SK-N-SH (cell line): ENCODE data around the gene SNCAIP. TPM values are rescaled to one million over a fixed set of nuclear protein-coding genes. Genes with fewer than 3 reads are reported as not detected.

Experiments used
- CTCF ChIA-PET: fragments of 300-600, 350-600 bp; formaldehyde crosslinking; extraction: SDS; loops from one replicate; lab custom pipeline; 2021; lab: Yijun Ruan, JAX
- POLR2A ChIA-PET: fragments of 350-600 bp; sonication (Branson Sonifier 250); formaldehyde crosslinking; extraction: SDS; loops from one replicate; lab custom pipeline; 2020; ENCODE audit warnings: antibody characterized with exemption, inconsistent platforms; lab: Yijun Ruan, JAX
- DNase-seq: peaks from one replicate; pipeline ENCODE4 v3.0.0; 2012
- H2AFZ ChIP-seq: fragments of 200-600 bp; sonication (generic); 2 replicates; pipeline ENCODE4 v1.8.1; 2016; ENCODE audit warnings: antibody characterized with exemption, mild to moderate bottlenecking, low read depth
- H3F3A ChIP-seq: fragments of 200-600 bp; sonication (generic); replicated peaks from 2 replicates; pipeline ENCODE3; 2016; ENCODE audit warnings: antibody characterized with exemption, mild to moderate bottlenecking; ENCODE audit not compliant: insufficient read depth
- H3K27ac ChIP-seq, 2 experiments: fragments of 200-500 bp in 1 of 2; fragments of 200-600 bp in 1 of 2; sonication (Bioruptor generic) in 1 of 2; sonication (generic), shearing (Covaris generic) in 1 of 2; 2 replicates each; pipeline versions ENCODE4 v1.5.1 to v1.6.1; 2014 to 2016; ENCODE audit warnings: low read depth in 2 of 2, inconsistent platforms in 1 of 2, low read length in 1 of 2, mild to moderate bottlenecking in 1 of 2, mixed read lengths in 1 of 2
- H3K27me3 ChIP-seq: fragments of 200-600 bp; sonication (generic), shearing (Covaris generic); 2 replicates; pipeline ENCODE4 v1.6.1; 2016; ENCODE audit warnings: mixed run types; ENCODE audit not compliant: insufficient read depth
- H3K36me3 ChIP-seq, 2 experiments: fragments of 200-500 bp in 1 of 2; fragments of 200-600 bp in 1 of 2; sonication (Bioruptor generic) in 1 of 2; sonication (generic) in 1 of 2; replicated peaks in 1 of 2; 2 replicates each; pipeline versions ENCODE3 to v1.5.1; 2014 to 2016; ENCODE audit warnings: low read length in 1 of 2, mild to moderate bottlenecking in 1 of 2; ENCODE audit not compliant: insufficient read depth in 2 of 2, control insufficient read depth in 1 of 2
- H3K4me1 ChIP-seq, 2 experiments: fragments of 200-500 bp in 1 of 2; fragments of 200-600 bp in 1 of 2; sonication (Bioruptor generic) in 1 of 2; sonication (generic), shearing (Covaris generic) in 1 of 2; 2 replicates each; pipeline versions ENCODE4 v1.5.1 to v1.6.1; 2014 to 2016; ENCODE audit warnings: low read depth in 1 of 2, low read length in 1 of 2, mixed run types in 1 of 2; ENCODE audit not compliant: insufficient read depth in 2 of 2, control insufficient read depth in 1 of 2
- H3K4me2 ChIP-seq: fragments of 200-600 bp; sonication (generic), shearing (Covaris generic); 2 replicates; pipeline ENCODE4 v1.6.1; 2017; ENCODE audit warnings: mixed run types
- H3K4me3 ChIP-seq, 2 experiments: fragments of 200-500 bp in 1 of 2; fragments of 200-600 bp in 1 of 2; sonication (Bioruptor generic) in 1 of 2; sonication (generic), shearing (Covaris generic) in 1 of 2; 2 replicates each; pipeline versions ENCODE4 v1.5.1 to v1.8.1; 2014 to 2016; ENCODE audit warnings: low read depth in 2 of 2, inconsistent platforms in 1 of 2, low read length in 1 of 2, mild to moderate bottlenecking in 1 of 2, mixed read lengths in 1 of 2, moderate library complexity in 1 of 2
- H3K79me2 ChIP-seq: fragments of 200-600 bp; sonication (generic); 2 replicates; pipeline ENCODE4 v1.8.1; 2017; ENCODE audit warnings: mild to moderate bottlenecking; ENCODE audit not compliant: insufficient read depth
- H3K9ac ChIP-seq: fragments of 200-600 bp; sonication (generic); 2 replicates; pipeline ENCODE4 v1.6.1; 2017; ENCODE audit warnings: mixed run types
- H3K9me2 ChIP-seq: fragments of 200-600 bp; sonication (generic); 2 replicates; pipeline ENCODE4 v1.6.1; 2017; ENCODE audit warnings: mixed run types
- H3K9me3 ChIP-seq: fragments of 200-600 bp; sonication (generic); 2 replicates; pipeline ENCODE4 v1.6.1; 2017; ENCODE audit warnings: mixed run types, mild to moderate bottlenecking, moderate library complexity
- H4K20me1 ChIP-seq: fragments of 200-600 bp; sonication (generic); 2 replicates; pipeline ENCODE4 v1.6.1; 2017; ENCODE audit warnings: mild to moderate bottlenecking, mixed run types; ENCODE audit not compliant: insufficient read depth
- CHD2 ChIP-seq: fragments of 150-350 bp; IDR thresholded peaks from 2 replicates; pipeline ENCODE4 v1.6.1; 2018; ENCODE audit warnings: low read length; ENCODE audit not compliant: partially characterized antibody
- EZH2phosphoT487 ChIP-seq: fragments of 200-600 bp; sonication (generic); IDR thresholded peaks from 2 replicates; pipeline ENCODE4 v1.6.1; 2017; ENCODE audit warnings: low read depth, mixed run types, mild to moderate bottlenecking, antibody characterized with exemption, moderate library complexity, borderline replicate concordance
- FOXJ3 ChIP-seq: sonication (generic); formaldehyde crosslinking; IDR thresholded peaks from 2 replicates; pipeline ENCODE4 v1.5.1; 2020; ENCODE audit warnings: mild to moderate bottlenecking, missing genetic modification reagents
- GABPA ChIP-seq: IDR thresholded peaks from 2 replicates; pipeline ENCODE4 v1.4.0; 2012; ENCODE audit warnings: low read depth, mild to moderate bottlenecking
- PBX3 ChIP-seq: IDR thresholded peaks from 2 replicates; pipeline ENCODE4; 2012
- POLR2AphosphoS5 ChIP-seq: IDR thresholded peaks from 2 replicates; pipeline ENCODE4 v1.6.1; 2012; ENCODE audit warnings: low read depth, low read length
- RAD21 ChIP-seq: IDR thresholded peaks from 2 replicates; pipeline ENCODE4 v1.6.1; 2012; ENCODE audit warnings: mild to moderate bottlenecking, low read length
- RCOR1 ChIP-seq: fragments of 150-350 bp; IDR thresholded peaks from 2 replicates; pipeline ENCODE4 v1.6.1; 2017; ENCODE audit warnings: antibody characterized with exemption, low read length
- SMC3 ChIP-seq: IDR thresholded peaks from 2 replicates; pipeline ENCODE4 v1.6.1; 2012; ENCODE audit warnings: low read depth, low read length, improper control_type of control experiment
- WGBS: methylation state at CpG from one replicate; pipeline ENCODE4 v1.1.6; 2017; ENCODE audit warnings: low lambda C conversion rate; 5-methylcytosine and 5-hydroxymethylcytosine counted together
- polyA plus RNA-seq, 3 experiments: library from polyadenylated mRNA; depleted of rRNA; stranded (reverse); fragments of >200 nt; gene quantifications; 2 replicates each; pipeline ENCODE4 v1.2.3, GENCODE V29; 2012

Gene SNCAIP
- polyA plus RNA-seq, 1 of the 3 experiments (the other 2 are of a cell fraction), result not detected

GRCh38 chr5:122464191-122464590 lies 152.2 kb downstream of the SNCAIP start (continued):
- TF ChIP-seq GABPA (no peak), POLR2AphosphoS5 (no peak)
- TF ChIP-seq, all 33 proteins: peak for 0

- H3K27me3 ChIP-seq, result no peaks in the 10 kb centered on the region
- POLR2A ChIA-PET, result no interaction called here
- H3K9me3 ChIP-seq, result no peaks in the 10 kb centered on the region
- TF ChIP-seq CHD2 (no peak), PBX3 (no peak), EZH2phosphoT487 (no peak), RCOR1 (no peak), FOXJ3 (CRISPR knock-in tag) (no peak), RAD21 (no peak)
- TF ChIP-seq, all 33 proteins: peak for 0
- Histone ChIP-seq H3K4me1 (peaks cover 0 to 3% of the 10 kb centered on the region in 2 experiments; a peak in 1 of 4 replicates), H3F3A (no peaks in the 10 kb centered on the region), H4K20me1 (no peaks in the 10 kb centered on the region), H3K4me3 (no peak overlapping the region), H3K36me3 (no peaks in the 10 kb centered on the region), H3K4me2 (no peak overlapping the region), H3K9me2 (no peaks in the 10 kb centered on the region), H3K79me2 (no peaks in the 10 kb centered on the region), H2AFZ (no peak overlapping the region), H3K27ac (no peak overlapping the region), H3K9ac (no peak overlapping the region)
- no peak for DNase-seq
- CTCF ChIA-PET, result interaction anchor here (1.6 kb wide), 1 partner anchor 22 kb away, joined by 3 read pairs; no protein-coding TSS in a partner anchor
- WGBS, result 45% methylated on average over 7 of the region's 7 CpGs
These were observed 153.1 kb downstream of the SNCAIP start for GRCh38 chr5:122465031-122465577.

GRCh38 chr5:122465994-122466393 lies 154.0 kb downstream of the SNCAIP start:
- Histone ChIP-seq H3K9ac (no peak overlapping the region), H2AFZ (no peak overlapping the region), H3K9me3 (no peaks in the 10 kb centered on the region), H3K4me2 (no peak overlapping the region), H3F3A (no peaks in the 10 kb centered on the region), H3K4me3 (no peak overlapping the region), H3K79me2 (no peaks in the 10 kb centered on the region), H3K36me3 (no peaks in the 10 kb centered on the region), H3K4me1 (peaks cover 0 to 8% of the 10 kb centered on the region in 2 experiments; a peak in 1 of 4 replicates), H4K20me1 (no peaks in the 10 kb centered on the region), H3K27ac (no peak overlapping the region), H3K27me3 (no peaks in the 10 kb centered on the region), H3K9me2 (no peaks in the 10 kb centered on the region)
- 45% methylated on average over 4 of the region's 4 CpGs for WGBS
- no peak for DNase-seq
- TF ChIP-seq SMC3, result no peak
- ChIA-PET CTCF (interaction anchor here (1.6 kb wide), 1 partner anchor 21 kb away, joined by 3 read pairs; no protein-coding TSS in a partner anchor), POLR2A (no interaction called here)
